ENCODE data around the gene PSMB2. TPM values are rescaled to one million over a fixed set of nuclear protein-coding genes. Genes with fewer than 3 reads are reported as not detected.

PSMB2 gene
- total RNA-seq, 1 donor from 2014 or later = 70.7 TPM

- H3K27me3 Mint-ChIP-seq (ENCODE audit: unreplicated experiment) = no peaks in the 10 kb centered on the region
- H3K36me3 Mint-ChIP-seq (ENCODE audit: unreplicated experiment) = peaks cover 24% of the 10 kb centered on the region
- DNase-seq (ENCODE audit: extremely low spot score, unreplicated experiment) = no peak
- H3K9me3 Mint-ChIP-seq (ENCODE audit: unreplicated experiment) = no peaks in the 10 kb centered on the region
- no peak overlapping the region for H3K4me3 Mint-ChIP-seq (ENCODE audit: unreplicated experiment)
- peaks cover 33% of the 10 kb centered on the region for H3K4me1 Mint-ChIP-seq (ENCODE audit: unreplicated experiment)
- TF ChIP-seq CTCF (IDR thresholded peaks at IDR 0.05) = no peak
- H3K27ac Mint-ChIP-seq (ENCODE audit: unreplicated experiment) = no peak overlapping the region
Measured at GRCh38 chr1:35554266-35555211, 86.8 kb downstream of the PSMB2 start.

GRCh38 chr1:35553851-35554250, 87.5 kb downstream of the PSMB2 start:
- no peak for DNase-seq (ENCODE audit: extremely low spot score, unreplicated experiment)
- Mint-ChIP-seq H3K4me1 (ENCODE audit: unreplicated experiment) (peaks cover 31% of the 10 kb centered on the region), H3K36me3 (ENCODE audit: unreplicated experiment) (peaks cover 24% of the 10 kb centered on the region), H3K4me3 (ENCODE audit: unreplicated experiment) (no peak overlapping the region), H3K9me3 (ENCODE audit: unreplicated experiment) (no peaks in the 10 kb centered on the region), H3K27me3 (ENCODE audit: unreplicated experiment) (no peaks in the 10 kb centered on the region), H3K27ac (ENCODE audit: unreplicated experiment) (no peak overlapping the region)
- TF ChIP-seq CTCF (IDR thresholded peaks at IDR 0.05) = no peak

Other genes starting within 250 kb of the PSMB2 start
- 43.6 and 44.9 TPM in 2 replicates for gene KIAA0319L, start 84.1 kb downstream of the PSMB2 start, total RNA-seq
- 38.3 and 38.7 TPM in 2 replicates for gene NCDN, start 83.7 kb downstream of the PSMB2 start, total RNA-seq
- gene TFAP2E, start 68.2 kb downstream of the PSMB2 start, total RNA-seq = 0.35 and 0.57 TPM in 2 replicates
- 18.8 TPM in 2 replicates for gene C1orf216, start 77.4 kb upstream of the PSMB2 start, total RNA-seq
- 7.0 and 7.7 TPM in 2 replicates for gene CLSPN, start 128.5 kb upstream of the PSMB2 start, total RNA-seq
- gene AGO4, start 166.5 kb upstream of the PSMB2 start, total RNA-seq = 10.1 and 14.6 TPM in 2 replicates
- gene AGO1, start 241.7 kb upstream of the PSMB2 start, total RNA-seq = 34.1 and 35.8 TPM in 2 replicates